ENCODE results near the gene ADCY5.

- TF ChIP-seq, protein P1, sequence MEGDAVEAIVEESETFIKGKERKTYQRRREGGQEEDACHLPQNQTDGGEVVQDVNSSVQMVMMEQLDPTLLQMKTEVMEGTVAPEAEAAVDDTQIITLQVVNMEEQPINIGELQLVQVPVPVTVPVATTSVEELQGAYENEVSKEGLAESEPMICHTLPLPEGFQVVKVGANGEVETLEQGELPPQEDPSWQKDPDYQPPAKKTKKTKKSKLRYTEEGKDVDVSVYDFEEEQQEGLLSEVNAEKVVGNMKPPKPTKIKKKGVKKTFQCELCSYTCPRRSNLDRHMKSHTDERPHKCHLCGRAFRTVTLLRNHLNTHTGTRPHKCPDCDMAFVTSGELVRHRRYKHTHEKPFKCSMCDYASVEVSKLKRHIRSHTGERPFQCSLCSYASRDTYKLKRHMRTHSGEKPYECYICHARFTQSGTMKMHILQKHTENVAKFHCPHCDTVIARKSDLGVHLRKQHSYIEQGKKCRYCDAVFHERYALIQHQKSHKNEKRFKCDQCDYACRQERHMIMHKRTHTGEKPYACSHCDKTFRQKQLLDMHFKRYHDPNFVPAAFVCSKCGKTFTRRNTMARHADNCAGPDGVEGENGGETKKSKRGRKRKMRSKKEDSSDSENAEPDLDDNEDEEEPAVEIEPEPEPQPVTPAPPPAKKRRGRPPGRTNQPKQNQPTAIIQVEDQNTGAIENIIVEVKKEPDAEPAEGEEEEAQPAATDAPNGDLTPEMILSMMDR (IDR thresholded peaks at IDR 0.05; ENCODE audit: borderline replicate concordance, extremely low read depth, low read length, poor library complexity, severe bottlenecking) = no peak
- no peak for TF ChIP-seq EZH2 (IDR thresholded peaks at IDR 0.05; ENCODE audit: borderline replicate concordance, low read depth, low read length, severe bottlenecking)
These were observed 165.1 kb downstream of the ADCY5 start for GRCh38 chr3:123283657-123284398.
